Activated CD4-positive, alpha-beta T cell treated with anti-CD3 and anti-CD28 coated beads, Interleukin-2, amount 50 U/mL, for 24 hours (primary cell): Measurements from ENCODE around the gene OXER1.
"Not testable (repeated sequence)": the region's sequence is repeated elsewhere in the genome, so short reads cannot be mapped to it uniquely, and the experiment has no call there.

ENCODE experiments used
- DNase-seq, 2 donors: peaks; one replicate each; pipeline ENCODE4 v3.0.0-alpha.2; 2020; ENCODE audit warnings: low read depth in 1 of 2, low spot score in 1 of 2

OXER1 gene

DNA sequence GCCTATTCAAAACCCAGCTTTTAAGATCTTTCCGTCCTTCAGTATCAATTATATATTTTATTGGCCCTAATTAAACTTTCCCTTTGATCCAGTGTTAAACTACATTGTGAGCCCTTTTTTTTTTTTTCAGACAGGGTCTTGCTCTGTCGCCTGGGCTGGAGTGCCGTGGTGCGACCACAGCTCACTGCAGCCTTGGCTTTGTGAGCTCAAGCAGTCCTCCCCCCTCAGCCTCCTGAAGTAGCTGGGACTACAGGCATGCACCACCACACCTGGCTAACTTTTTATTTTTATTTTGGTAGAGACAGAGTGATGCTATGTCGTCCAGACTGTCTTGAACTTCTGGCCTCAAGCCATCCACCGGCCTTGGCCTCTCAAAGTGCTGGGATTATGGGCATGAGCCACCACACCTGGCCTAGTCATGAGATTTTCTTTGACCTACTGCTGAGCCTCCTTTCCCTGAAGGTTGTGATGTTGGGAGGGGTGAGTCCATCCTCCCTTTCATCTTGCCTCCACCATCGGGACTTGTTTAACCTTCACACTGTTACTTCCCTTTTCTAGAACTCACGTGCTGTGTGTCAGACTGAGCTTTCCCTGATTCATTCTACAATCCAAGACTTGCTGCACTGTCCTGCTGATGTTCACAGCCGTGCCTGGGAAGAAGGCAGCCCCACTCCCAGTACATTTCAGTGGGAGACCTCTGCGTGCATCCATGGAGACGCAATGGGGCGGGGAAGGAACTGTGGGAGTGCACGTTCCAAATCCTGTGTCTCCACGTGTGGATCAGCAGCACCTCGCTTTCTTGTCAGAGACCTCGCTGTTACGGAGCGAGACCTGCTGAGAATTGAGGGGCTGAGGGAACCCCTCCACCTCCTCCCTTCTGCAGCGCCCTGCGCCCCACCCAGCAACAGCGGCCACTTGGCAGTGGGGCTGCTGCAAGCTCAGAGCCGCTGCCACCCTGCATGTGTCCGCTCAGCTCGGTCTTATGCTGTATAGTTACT is 10.8 kb downstream of the OXER1 start:
- DNase-seq: no peak

DNA sequence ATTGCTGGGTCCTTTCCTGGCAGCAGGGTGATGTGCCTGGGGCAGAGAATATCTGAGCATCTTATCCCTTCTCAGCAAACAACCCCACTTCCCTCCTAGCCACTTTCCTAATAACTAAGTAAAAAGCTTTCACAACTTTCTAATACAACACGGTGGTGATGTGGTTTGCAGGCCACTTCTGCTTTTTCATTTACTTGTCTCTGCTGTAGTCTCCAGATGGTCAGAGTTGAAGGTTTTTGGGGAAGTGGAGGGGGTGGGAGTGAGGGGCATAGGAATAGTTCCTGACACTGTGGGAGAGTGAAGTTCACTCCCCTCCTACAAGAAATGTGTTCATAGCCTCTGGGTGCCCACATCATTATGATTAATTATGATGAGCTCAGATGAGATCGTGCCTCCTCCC is 11.6 kb downstream of the OXER1 start:
- no peak for DNase-seq

DNA sequence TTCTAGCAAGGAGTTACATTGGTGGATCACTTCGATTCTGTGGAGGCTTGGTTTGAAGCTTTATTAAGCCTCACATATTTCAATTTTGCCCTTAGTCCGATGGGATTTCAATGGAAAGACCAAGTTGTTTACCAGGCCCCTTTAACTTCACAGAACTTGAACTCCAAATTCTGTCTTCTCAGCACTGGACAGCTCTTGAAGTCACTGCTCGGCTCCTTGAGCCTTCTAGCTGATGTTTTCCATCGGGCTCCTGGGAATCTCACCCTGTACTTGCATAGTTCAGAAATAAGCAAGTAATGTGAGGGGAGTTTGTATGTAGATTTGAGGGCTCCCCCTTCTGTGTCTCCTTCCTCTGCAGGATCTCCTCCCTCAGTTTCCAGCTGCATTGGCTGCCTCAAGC is 15.1 kb downstream of the OXER1 start:
- DNase-seq: no peak

DNA sequence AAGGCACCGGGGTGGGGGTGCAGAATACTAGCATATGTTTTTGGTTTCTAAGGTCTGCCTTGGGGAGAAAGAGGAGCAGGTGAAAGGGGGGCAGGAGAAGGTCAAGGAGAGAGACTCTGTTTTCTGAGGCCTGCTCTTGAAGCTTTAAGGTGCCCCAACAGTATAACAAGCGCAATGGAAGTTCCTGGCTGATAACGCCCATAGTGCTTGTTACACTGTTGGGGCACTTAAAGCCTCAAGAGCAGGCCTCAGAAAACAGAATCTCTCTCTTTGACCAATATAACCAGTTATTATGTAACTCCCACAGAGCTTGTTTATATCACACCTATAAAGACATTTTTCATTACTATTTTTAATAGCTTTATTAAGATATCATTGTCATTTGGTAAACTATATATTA is 16.5 kb downstream of the OXER1 start:
- DNase-seq: no peak

DNA sequence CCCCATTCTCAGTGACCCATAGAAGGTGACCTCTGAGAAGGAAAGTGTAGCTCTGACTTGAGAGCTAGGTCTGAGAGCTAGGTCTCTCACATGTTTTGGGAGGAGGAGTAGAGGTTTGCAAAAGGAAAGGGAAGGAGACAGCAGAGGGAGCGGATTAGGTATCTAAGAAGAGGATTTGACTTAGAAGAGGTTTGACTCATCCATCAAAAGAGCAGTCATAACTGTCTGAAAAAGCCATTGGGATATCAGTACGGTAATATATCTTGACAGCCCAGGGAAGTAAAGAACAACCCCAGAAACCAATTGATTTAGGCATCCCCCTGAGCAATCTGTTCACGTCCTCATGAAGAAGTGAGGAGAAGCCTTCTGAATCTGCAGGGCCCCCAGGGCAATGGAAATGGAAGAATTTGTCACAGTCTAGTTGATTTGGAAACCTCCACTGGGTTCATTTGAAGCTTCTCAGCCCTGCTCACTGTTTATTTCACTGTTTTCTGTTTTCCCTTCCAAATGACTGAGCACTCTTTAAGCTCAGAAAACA is 19.3 kb downstream of the OXER1 start:
- no peak for DNase-seq

DNA sequence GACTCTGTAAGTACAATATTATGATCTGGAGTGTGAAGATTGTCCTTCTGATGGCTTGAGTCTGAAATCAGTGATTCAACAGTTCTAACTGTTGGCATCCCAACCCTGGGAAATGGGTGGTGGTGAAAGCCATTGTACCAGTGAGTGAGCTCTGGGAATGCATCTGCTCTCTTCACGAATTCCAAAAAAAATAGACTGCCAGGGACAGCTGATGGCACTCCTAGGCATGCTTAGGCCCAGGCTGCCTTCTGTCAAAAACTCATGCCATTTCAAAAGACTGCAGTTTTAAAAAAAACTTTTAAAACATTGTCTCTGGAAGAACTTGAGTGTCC is 20.3 kb downstream of the OXER1 start:
- no peak for DNase-seq

DNA sequence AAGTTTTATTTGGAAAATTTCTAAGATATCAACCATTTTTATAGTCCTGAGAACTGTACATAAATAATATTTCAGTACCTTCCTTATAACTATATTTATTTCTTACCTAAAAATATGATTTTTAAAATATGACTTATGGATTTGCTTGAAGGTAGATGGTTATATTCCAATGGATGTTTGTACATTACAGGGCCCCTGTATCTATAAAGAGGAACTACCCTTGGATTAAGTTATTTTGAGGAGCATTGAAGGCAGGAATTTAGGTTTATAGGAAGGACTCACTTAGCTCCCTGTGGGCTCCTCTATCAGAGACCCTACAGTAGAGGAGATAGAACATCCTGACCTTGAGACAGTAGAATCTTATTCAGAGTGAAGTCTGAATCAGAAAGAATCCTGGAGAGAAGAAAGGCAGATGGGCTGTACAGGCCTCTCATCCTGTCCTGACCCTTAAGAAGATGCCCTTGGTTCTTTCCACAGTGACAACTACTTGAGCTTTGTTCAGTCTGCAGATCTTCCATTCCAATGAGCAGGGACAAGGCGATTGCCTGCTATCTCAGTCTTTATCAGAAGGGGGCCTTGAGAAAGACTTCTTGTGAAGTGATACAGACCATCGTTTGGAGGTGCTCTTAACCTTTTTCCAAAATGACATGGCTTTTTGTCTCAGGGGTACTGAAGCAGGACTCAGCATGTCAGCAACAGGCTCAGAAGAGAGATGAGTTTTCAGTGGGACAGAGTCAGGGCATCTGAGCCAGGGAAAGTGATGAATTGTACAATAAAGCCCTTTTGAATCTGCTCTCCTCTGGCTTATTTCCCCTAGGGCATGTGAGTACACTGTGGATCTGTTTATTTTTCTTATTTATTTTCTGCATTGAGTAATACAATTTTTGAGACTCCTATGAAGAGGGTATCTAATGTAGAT is 20.9 kb downstream of the OXER1 start:
- DNase-seq: no peak

DNA sequence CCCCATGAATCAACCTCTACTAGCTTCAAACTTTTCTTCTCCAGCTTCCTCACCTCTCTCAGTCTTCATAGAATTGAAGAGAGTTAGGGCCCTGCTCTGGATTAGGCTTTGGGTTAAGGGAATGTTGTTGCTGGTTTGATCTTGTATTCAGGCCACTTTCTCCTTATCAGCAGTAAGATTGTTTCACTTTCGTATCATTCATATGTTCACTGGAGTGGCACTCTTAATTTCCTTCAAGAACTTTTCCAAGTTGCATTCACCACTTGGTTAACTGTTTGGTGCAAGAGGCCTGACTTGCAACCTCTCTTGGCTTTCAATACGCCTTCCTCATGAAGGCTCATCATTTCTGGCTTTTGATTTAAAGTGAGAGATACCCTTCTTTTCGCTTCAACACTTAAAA is 22.8 kb downstream of the OXER1 start:
- no peak for DNase-seq

DNA sequence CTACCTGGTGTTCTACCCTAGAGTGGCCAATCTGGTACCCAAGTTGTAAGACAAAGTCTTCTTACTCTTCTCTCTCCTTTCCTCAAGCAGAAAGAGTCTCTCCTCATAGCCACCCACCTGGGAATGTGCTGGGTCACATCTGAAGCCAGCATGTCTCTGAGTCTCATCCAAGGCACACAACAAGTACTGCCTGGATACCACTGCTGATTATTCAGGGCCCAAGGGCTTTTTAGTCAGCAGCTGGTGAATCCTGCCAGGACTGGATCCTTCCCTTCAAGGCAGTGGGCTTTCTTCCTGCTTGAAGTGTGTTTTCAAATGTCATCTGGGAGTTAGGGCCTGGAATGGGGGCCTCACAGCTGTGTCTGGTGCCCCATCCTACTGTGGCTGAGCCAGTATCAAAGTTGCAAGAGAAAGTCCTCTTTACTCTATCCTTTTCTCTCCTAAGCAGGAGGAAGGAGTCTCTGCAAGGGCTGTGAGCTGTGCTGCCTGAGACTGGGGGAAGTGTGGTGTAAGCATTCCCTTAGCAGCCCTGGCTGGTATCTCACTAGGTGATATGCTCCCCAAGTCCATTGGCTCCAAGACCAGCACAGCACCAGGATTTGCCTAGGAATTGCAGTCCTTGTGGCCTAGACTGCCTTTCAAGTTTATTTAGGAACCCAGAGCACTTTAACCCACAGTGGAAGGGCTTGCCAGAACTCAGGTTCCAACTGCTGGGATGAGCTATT is 27.2 kb downstream of the OXER1 start:
- DNase-seq: no peak

DNA sequence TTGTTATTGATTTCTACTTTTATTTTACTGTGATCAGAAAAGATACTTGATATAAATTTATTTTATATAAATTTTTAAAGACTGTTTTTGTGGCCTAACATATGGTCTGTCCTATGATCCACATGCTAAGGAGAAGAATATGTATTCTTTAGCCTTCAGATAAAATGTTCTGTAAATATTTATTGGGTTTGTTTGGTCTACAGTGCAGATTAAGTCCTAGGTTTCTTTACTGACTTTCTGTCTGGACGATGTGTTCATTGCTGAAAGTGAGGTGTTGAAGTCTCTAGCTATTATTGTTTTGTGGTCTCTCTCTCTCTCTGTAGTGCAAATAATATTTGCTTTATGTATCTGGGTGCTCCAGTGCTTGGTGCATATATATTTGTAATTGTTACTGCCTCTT is 30.1 kb downstream of the OXER1 start:
- DNase-seq: no peak

DNA sequence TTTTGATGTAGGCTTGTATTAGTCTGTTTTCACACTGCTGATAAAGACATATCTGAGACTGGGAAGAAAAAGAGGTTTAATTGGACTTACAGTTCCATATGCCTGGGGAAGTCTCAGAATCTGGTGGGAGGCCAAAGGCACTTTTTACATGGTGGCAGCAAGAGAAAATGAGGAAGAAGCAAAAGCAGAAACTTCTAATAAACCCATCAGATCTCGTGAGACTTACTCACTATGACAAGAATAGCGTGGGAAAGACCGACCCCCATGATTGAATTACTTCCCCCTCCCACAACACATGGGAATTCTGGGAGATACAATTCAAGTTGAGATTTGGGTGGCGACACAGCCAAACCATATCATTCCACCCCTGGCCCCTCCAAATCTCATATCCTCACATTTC is 32.6 kb downstream of the OXER1 start:
- not testable (repeated sequence) for DNase-seq

DNA sequence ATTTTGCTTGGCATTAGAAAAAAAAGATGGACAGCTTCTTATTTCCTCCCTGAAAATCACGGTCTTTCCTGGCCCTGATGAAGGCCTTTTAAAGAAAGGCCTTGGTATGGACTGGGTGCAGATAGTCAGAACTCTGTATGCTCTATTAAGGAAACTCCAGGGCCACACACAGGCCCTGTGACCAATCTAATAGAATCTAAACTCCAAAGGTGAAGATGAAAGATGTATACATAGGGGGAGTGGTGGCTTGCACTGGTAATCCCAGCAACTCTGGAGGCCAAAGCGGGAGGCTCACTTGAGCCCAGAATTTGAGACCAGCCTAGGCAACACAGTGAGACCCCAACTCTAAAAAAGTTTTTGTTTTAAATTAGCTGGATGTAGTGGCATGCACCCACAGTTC is 37.3 kb downstream of the OXER1 start:
- no peak for DNase-seq

DNA sequence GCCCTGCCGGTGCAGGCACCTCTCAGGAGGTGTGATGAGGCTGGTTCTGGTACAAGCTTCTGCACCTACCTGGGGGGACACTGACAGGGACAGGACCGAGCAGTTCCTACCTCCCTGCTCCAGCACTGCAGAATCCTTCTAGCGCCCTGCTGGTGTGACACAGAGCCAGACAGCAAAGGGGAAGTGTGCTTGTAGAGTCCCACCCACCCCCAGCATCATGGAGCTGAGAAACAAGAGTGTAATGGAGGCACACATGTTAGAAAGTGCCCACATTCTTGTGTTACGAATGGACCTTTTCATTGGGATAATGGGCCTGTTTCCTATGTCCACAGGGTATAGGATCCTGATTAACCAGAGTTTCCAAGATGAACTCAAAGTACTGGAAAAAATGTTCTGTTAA is 38.3 kb downstream of the OXER1 start:
- DNase-seq: no peak

DNA sequence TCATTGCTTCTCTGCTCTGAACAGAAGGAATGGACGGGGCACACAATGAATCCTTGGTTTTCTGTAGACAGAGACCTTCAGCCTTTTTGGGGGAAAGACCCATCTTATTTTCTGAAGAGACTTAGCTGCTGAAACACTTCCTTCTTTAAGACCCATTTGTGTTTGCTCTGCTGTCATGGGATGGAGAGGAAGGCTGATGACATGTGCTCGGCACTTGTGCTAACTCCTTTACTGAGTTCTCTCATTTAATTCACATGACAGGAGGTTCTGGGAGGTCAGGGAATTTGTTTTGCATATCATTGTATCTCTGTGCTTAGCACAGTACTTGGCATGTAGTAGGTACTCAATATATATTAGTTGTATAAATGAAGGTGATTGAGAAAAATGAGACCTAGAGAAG is 39.0 kb downstream of the OXER1 start:
- no peak for DNase-seq

DNA sequence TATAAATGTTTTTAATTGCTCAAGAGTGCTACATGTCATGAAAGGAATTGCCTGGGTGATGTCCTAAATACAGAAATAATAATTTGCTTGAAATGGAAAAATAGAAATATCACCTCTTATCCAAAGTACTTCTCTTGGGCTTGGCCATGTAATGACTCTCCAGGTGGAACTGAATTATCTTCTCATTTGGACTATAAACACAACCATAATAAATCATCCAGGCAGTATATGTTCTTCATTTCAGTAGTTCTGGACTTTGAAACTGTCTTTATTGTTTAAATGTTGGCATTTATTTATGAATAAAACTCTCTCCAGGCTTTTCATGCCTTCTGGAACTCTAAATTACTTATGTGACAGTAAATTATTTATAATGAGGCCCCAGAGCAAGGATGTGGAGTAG is 40.5 kb downstream of the OXER1 start:
- no peak for DNase-seq

DNA sequence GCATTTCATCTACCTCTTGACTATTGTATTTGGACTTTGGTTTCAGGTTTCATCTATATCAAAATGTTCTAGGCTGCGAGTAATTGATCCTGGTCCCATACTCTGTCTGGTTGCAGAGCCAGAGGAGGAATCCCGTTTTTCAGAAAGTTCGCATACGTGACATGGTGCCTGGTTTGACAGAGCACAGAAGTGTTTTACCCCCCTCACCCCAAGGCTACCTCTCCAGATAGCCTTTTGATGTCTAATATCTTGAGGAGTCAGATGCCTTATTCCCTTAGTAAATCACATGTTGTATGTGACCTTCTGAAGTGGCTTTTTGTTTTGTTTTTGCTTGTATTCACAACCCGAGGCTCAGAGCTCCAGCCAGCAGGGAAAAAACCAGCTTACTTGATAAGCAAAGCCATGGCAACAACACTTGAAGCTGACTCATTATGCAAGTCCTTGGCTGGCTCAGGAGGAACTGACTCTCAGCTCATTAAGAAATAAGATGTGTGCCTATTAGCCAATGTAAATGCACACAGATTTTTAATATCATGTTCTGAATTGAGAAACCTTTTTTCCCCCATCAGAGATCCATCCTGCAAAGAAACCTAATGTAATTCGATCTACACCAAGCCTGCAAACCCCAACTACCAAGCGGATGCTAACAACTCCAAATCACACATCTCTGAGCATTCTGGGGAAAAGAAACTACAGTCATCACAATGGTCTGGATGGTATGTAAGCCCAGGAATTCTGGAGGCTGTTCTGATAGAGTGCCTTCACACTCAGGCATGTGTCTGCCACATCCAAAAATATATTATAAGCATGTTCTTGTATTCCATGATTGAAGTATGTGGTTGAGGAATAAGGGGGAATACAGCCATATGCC is 41.4 kb downstream of the OXER1 start:
- peak in 1 of 2 donors; percentile 4 for DNase-seq

DNA sequence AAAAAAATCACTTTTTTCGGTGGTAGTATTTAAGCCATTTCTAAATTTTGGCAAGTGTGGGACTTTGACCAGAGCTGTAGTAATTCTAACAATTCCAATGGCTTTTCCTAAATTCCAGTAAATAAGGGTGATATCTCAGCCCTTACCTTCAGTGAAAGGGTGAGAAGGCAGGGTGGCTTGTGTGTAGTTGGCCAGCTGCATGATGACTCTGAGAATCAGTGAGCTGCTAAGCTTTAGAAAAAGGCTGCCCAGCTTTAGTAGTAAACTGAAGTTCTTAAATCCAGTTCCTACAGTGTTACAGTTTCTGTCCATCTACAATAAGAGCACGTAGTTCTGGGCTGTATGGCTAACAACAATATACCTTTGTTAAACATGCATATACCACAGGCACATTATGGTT is 42.0 kb downstream of the OXER1 start:
- DNase-seq: no peak

DNA sequence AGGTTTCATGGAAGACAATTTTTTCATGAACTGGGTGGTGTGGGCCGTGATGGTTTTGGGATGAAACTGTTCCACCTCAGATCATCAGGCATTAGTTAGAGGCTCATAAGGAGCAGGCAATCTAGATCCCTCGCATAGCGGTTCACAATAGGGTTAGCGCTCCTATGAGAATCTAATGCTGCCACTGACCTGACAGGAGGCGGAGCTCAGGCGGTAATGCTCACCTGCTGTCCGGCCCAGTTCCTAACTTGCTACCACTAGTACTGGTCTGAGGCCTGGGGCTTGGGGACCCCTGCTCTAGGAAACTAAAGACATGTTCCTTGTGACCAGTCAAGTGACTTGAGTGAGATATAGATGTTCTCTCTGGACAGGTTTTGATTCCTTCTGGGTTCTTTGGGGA is 49.2 kb downstream of the OXER1 start:
- no peak for DNase-seq

DNA sequence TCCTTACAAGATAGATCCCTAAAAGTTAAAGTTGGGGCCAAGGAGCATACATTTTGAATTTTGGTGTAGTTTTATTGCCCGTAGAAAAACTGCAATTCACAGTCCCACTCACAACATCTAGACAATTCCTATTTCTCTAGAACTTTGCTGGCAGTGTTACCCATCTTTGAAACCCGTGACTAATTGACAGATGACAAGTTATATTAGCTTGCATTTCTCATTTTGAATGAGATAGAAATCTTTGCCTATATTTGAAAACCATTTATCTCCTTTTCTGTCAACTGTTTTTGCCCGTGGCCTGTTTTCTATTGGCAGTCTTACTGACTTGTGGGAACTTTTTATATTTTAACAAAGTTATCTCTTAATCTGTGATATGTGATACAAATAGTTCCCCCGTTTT is 50.0 kb downstream of the OXER1 start:
- no peak for DNase-seq

DNA sequence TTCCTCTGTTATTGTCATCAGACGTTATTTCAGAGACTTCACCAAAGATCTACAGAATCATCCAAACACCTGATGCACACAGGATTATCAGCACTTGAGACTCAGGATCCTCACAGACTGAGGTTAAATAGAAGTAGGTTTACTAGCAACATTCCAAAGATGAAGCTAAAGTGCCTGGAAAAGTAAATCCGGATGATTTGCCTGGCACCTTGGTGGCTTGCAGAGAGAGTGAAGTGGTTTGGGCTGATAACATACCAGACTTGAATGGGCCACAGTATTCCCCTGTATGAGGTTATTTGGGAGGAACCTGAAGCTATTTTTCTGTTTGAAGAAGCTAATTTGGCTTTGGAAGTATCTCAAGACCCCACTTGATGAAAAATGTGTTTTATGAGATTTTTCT is 51.0 kb downstream of the OXER1 start:
- DNase-seq: no peak
